ENCODE results near the gene HOPX. TPM values are rescaled to one million over a fixed set of nuclear protein-coding genes. Genes with fewer than 3 reads are reported as not detected.

The HOPX gene
- total and polyA plus RNA-seq, 2 of the 8 experiments (the other 6 are each of a cell fraction or from before 2014, with no cell fraction given), result not detected

- ChIA-PET POLR2A (ENCODE audit: partially characterized antibody) (interaction anchor here (0.5 to 0.6 kb wide), 2 partner anchors 25 to 227 kb away, joined by 3 read pairs; no protein-coding TSS in a partner anchor), CTCF (ENCODE audit: partially characterized antibody) (no interaction called here)
- H3K27me3 ChIP-seq (replicated peaks in 1 of 4; ENCODE audit: control insufficient read depth in 3 of 4, extremely low read depth in 1 of 4, insufficient read depth in 3 of 4, low read length in 3 of 4), result peaks cover 26 to 57% (median 38%) of the 10 kb centered on the region in 4 experiments
- H3K18ac ChIP-seq (ENCODE audit: extremely low read depth, low read length), result peak overlapping the region; percentile 9; the same call in 1 of the 2 replicates
- H3K4ac ChIP-seq (replicated peaks; ENCODE audit: insufficient read length, low read depth, low read length), result peak overlapping the region; percentile 90
- H4K5ac ChIP-seq (ENCODE audit: insufficient read length, low read depth, low read length), result no peak overlapping the region
- peak overlapping the region; percentile 25 to 57; a peak in 3 of 4 replicates for H3K4me2 ChIP-seq (ENCODE audit: insufficient read depth in 1 of 2, low read depth in 2 of 2, low read length in 2 of 2)
- no peak overlapping the region for H2BK120ac ChIP-seq (replicated peaks; ENCODE audit: low read depth, low read length)
- H4K91ac ChIP-seq (replicated peaks; ENCODE audit: insufficient read length, low read length), result no peak overlapping the region
- no peak overlapping the region for H2BK5ac ChIP-seq (ENCODE audit: low read depth, low read length)
- no peaks in the 10 kb centered on the region; a peak in 1 of 8 replicates for H3K36me3 ChIP-seq (ENCODE audit: control insufficient read depth in 2 of 4, insufficient read depth in 4 of 4, low read length in 3 of 4)
- no peak overlapping the region for H3K14ac ChIP-seq (ENCODE audit: insufficient read length)
- H3K27ac ChIP-seq (ENCODE audit: low read depth, low read length), result no peak overlapping the region
- no peak overlapping the region for H3K23ac ChIP-seq (ENCODE audit: insufficient read length)
- FAIRE-seq (no peak), DNase-seq (ENCODE audit: low read depth in 1 of 2, low spot score in 2 of 2) (no peak)
- TF ChIP-seq SUZ12 (IDR thresholded peaks at IDR 0.05; ENCODE audit: low read length) (0 out of 2 replicates have a peak, but pooled peaks have one; percentile 19), EP300 (IDR thresholded peaks at IDR 0.05; ENCODE audit: borderline replicate concordance in 1 of 2, low read depth in 2 of 2, low read length in 2 of 2) (no peak)
- no peak overlapping the region for H2BK15ac ChIP-seq (ENCODE audit: low read length)
- no peak overlapping the region for H2BK20ac ChIP-seq (ENCODE audit: low read length)
- H3K79me1 ChIP-seq (ENCODE audit: low read depth, low read length), result no peaks in the 10 kb centered on the region
- H3K9me3 ChIP-seq (ENCODE audit: insufficient read depth in 2 of 2, low read depth in 1 of 2, low read length in 1 of 2), result no peaks in the 10 kb centered on the region
- peaks cover 0 to 6% of the 10 kb centered on the region in 2 experiments for H4K20me1 ChIP-seq (replicated peaks in 1 of 2; ENCODE audit: control insufficient read depth in 1 of 2, insufficient read depth in 2 of 2, low read length in 2 of 2)
- H3K4me1 ChIP-seq (replicated peaks in 1 of 4; ENCODE audit: control insufficient read depth in 3 of 4, insufficient read depth in 4 of 4, low read length in 3 of 4), result peaks cover 5 to 7% (median 7%) of the 10 kb centered on the region in 4 experiments; a peak in 4 of 7 replicates
- peak overlapping the region; percentile 75; the same call in 1 of the 2 replicates for H2BK12ac ChIP-seq (ENCODE audit: low read depth, low read length)
- no peak overlapping the region for H3K9ac ChIP-seq (replicated peaks in 1 of 4; ENCODE audit: extremely low read depth in 1 of 4, low read depth in 3 of 4, low read length in 3 of 4)
- WGBS, 2 experiments (ENCODE audit: extremely low coverage in 1 of 2, insufficient coverage in 1 of 2, insufficient read length in 1 of 2, insufficient replicate concordance in 2 of 2, low coverage in 1 of 2, low lambda C conversion rate in 2 of 2, missing lambda C conversion rate in 1 of 2), result 45% methylated on average over 3 of the region's 3 CpGs; no CpG with 5 or more reads in 1 of the 2 experiments
- H3K4me3 ChIP-seq (ENCODE audit: extremely low read depth in 1 of 4, insufficient read depth in 2 of 4, low read depth in 3 of 4, low read length in 4 of 4), result peak overlapping the region in 1 of 4 experiments; percentile 47; a peak in 3 of 8 replicates
- no peak overlapping the region for H2AFZ ChIP-seq (ENCODE audit: low read length)
- H4K8ac ChIP-seq (ENCODE audit: extremely low read depth, insufficient read depth, low read length), result no peak overlapping the region
- H3K79me2 ChIP-seq (ENCODE audit: control insufficient read depth in 1 of 2, insufficient read depth in 2 of 2, low read length in 2 of 2), result no peaks in the 10 kb centered on the region
- H3K23me2 ChIP-seq (ENCODE audit: low read depth, low read length), result no peaks in the 10 kb centered on the region; the same call in 1 of the 2 replicates
- no peak overlapping the region for H3K56ac ChIP-seq (replicated peaks; ENCODE audit: insufficient read length, low read depth, low read length)
- H2AK5ac ChIP-seq (ENCODE audit: low read depth, low read length), result peak overlapping the region; percentile 60; the same call in 1 of the 2 replicates
Observed at GRCh38 chr4:56606385-56606784, 74.7 kb downstream of the HOPX start.

Data from H1 (cell line).